ENCODE results near the gene MRTFA. TPM values are rescaled to one million over a fixed set of nuclear protein-coding genes. Genes with fewer than 3 reads are reported as not detected.

The MRTFA gene
- total RNA-seq, 2 experiments from 2014 or later, result 47.7 to 66.9 TPM

DNA sequence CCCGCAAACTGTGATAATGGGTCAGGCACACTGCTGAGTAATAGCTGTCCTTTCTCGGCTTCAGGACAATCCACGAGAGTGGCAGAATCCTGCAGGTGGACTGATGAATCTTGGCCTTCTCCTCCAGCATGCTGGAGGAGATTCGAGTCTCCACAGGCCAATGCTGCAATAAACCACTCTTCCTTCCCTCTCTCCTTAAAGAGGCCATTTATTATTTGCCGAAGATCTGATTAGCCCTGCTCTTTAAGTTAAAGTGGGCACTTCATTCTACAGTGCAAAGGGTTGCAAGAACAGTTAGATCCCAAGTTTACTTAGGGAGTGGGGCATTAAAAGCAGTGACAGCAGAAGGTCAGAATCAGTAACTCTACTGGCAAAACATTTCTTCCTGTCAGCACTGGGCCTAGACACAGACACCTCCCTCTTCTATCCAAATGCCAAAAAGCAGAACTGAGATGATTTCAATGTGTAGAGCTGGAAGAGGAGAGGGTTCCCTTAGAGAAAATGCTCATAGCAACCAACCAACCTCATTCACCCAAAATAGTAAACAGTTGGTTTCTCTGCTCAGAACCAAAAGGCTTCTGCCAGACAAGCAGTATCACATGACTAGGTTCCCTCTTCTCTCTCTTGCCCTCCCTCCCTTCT, 144.4 kb downstream of the MRTFA start:
- Histone ChIP-seq H3K36me3 (ENCODE audit: insufficient read depth, low read length) (peaks cover 19% of the 10 kb centered on the region), H3K4me1 (ENCODE audit: insufficient read depth, low read length, poor library complexity, severe bottlenecking) (peaks cover 63% of the 10 kb centered on the region), H3K27ac (ENCODE audit: low read depth, low read length, poor library complexity, severe bottlenecking) (peak overlapping the region; percentile 85), H3K4me2 (ENCODE audit: low read length) (peak overlapping the region; percentile 76), H3K9me2 (ENCODE audit: insufficient read depth, low read length) (no peaks in the 10 kb centered on the region), H2AFZ (ENCODE audit: low read length) (peak overlapping the region; percentile 3; the same call in 1 of the 2 replicates), H3K9me3 (ENCODE audit: low read length) (no peaks in the 10 kb centered on the region), H3K4me3 (ENCODE audit: low read depth, low read length, poor library complexity, severe bottlenecking) (peak overlapping the region; percentile 49), H4K20me1 (ENCODE audit: insufficient read depth, low read length) (peaks cover 4% of the 10 kb centered on the region; the same call in 1 of the 2 replicates), H3K79me2 (ENCODE audit: insufficient read depth, low read depth, low read length) (peaks cover 36% of the 10 kb centered on the region; the same call in 1 of the 2 replicates)
- ChIA-PET CTCF (ENCODE audit: unreplicated experiment) (no interaction called here), POLR2A (interaction anchor here (0.6 to 1.4 kb wide), 4 partner anchors 21 to 77 kb away, joined by 3 to 7 read pairs (median 5); no protein-coding TSS in a partner anchor)
- DNase-seq (ENCODE audit: low spot score), result peak; percentile 91
- intact Hi-C loops (cut with micrococcal nuclease; ENCODE audit: unreplicated experiment), result loop anchor here (1.0 kb wide), 1 partner anchor 56 kb away; no protein-coding TSS in a partner anchor
- no TSS peak for BruUV-seq (replicated peaks)
- TF ChIP-seq, protein P1, sequence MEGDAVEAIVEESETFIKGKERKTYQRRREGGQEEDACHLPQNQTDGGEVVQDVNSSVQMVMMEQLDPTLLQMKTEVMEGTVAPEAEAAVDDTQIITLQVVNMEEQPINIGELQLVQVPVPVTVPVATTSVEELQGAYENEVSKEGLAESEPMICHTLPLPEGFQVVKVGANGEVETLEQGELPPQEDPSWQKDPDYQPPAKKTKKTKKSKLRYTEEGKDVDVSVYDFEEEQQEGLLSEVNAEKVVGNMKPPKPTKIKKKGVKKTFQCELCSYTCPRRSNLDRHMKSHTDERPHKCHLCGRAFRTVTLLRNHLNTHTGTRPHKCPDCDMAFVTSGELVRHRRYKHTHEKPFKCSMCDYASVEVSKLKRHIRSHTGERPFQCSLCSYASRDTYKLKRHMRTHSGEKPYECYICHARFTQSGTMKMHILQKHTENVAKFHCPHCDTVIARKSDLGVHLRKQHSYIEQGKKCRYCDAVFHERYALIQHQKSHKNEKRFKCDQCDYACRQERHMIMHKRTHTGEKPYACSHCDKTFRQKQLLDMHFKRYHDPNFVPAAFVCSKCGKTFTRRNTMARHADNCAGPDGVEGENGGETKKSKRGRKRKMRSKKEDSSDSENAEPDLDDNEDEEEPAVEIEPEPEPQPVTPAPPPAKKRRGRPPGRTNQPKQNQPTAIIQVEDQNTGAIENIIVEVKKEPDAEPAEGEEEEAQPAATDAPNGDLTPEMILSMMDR (conservative IDR thresholded peaks at IDR 0.05; ENCODE audit: low read length), result no peak
- TF ChIP-seq EZH2phosphoT487 (IDR thresholded peaks at IDR 0.05; ENCODE audit: borderline replicate concordance, low read depth, low read length), result no peak

DNA sequence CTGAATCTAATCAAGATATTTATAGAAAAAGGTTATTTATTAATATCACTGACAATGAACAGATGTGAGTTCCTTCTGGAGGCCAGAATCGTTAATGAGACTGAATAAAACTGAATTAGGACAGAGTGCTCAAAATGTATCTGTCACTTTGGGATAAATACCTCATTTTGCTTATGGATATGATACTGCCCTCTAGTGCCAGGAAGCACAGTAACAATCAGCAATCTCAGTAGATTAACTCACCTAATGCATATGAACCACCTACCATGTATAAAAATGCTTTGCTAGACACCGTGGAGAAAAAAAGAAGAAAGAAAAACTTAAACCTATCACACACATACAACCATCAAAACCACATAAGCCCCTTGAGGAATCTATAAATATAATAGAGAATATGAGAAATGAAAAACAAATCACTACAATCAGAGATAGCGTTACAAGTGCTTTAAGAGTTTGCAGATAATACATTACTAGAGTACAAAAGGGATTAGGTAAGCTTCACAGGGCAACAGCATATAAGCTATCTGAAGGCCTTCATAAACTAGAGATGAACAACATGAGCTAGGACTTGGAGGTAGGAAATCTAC, 148.8 kb downstream of the MRTFA start:
- Histone ChIP-seq H3K27ac (ENCODE audit: low read depth, low read length, poor library complexity, severe bottlenecking) (peak overlapping the region; percentile 40), H3K4me2 (ENCODE audit: low read length) (peak overlapping the region; percentile 28), H3K36me3 (ENCODE audit: insufficient read depth, low read length) (peaks cover 13% of the 10 kb centered on the region), H4K20me1 (ENCODE audit: insufficient read depth, low read length) (peaks cover 4% of the 10 kb centered on the region; the same call in 1 of the 2 replicates), H3K9me3 (ENCODE audit: low read length) (no peaks in the 10 kb centered on the region), H3K9me2 (ENCODE audit: insufficient read depth, low read length) (no peaks in the 10 kb centered on the region), H3K4me1 (ENCODE audit: insufficient read depth, low read length, poor library complexity, severe bottlenecking) (peaks cover 48% of the 10 kb centered on the region), H3K79me2 (ENCODE audit: insufficient read depth, low read depth, low read length) (peaks cover 23% of the 10 kb centered on the region; the same call in 1 of the 2 replicates), H3K4me3 (ENCODE audit: low read depth, low read length, poor library complexity, severe bottlenecking) (no peak overlapping the region), H2AFZ (ENCODE audit: low read length) (no peak overlapping the region)
- no peak for TF ChIP-seq EZH2phosphoT487 (IDR thresholded peaks at IDR 0.05; ENCODE audit: borderline replicate concordance, low read depth, low read length)
- TF ChIP-seq, protein P1 (conservative IDR thresholded peaks at IDR 0.05; ENCODE audit: low read length), result peak; percentile 99
- ChIA-PET POLR2A (interaction anchor here (1.2 to 1.7 kb wide), 4 partner anchors 18 to 51 kb away, joined by 4 to 6 read pairs (median 4); no protein-coding TSS in a partner anchor), CTCF (ENCODE audit: unreplicated experiment) (interaction anchor here (0.6 to 1.5 kb wide), 2 partner anchors 51 to 159 kb away, joined by 3 read pairs; no protein-coding TSS in a partner anchor)
- no TSS peak for BruUV-seq (replicated peaks)
- intact Hi-C loops (cut with micrococcal nuclease; ENCODE audit: unreplicated experiment), result loop anchor here (1.0 to 2.0 kb wide), 2 partner anchors 51 to 117 kb away; partner anchors contain the start of gene SGSM3
- peak; percentile 67 for DNase-seq (ENCODE audit: low spot score)
